Measurements from ENCODE around the gene PLAGL2.

The PLAGL2 gene

DNA sequence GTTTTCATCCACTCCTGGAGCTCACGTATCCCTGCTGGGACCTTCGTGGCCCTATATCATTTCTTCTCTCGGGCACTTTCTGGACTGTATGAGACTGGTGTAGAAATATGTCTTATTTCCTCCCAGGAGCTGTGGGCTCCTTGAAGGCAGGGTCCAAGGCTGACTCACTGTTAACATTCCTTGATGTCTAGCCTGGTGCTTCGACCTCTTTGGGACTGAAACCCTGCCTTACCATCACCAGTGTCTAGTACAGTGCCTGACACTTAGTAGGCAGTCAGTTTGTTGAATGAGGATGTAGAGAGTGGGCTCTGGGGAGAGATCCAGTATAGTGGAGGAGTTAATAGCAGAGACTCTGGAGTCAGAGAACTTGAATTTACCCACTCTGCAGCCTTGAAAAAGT lies 23.7 kb upstream of the PLAGL2 start:
- DNase-seq: no peak

DNA sequence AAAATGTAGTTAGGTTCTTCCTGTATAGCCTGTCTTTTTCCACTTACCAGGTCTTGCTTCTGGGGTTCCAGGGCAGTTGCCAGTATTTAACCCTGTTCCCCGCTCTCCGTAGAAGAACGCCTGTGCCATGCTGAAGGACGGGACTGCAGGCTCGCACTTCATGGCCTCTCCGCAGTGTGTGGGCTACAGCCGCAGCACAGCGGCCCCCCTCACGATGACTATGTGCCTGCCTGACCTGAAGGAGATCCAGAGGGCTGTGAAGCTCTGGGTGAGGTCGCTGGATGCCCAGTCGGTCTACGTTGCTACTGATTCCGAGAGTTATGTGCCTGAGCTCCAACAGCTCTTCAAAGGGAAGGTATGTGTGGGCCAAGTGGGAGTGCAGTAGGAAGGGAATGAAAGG lies 23.2 kb upstream of the PLAGL2 start:
- no peak for DNase-seq

DNA sequence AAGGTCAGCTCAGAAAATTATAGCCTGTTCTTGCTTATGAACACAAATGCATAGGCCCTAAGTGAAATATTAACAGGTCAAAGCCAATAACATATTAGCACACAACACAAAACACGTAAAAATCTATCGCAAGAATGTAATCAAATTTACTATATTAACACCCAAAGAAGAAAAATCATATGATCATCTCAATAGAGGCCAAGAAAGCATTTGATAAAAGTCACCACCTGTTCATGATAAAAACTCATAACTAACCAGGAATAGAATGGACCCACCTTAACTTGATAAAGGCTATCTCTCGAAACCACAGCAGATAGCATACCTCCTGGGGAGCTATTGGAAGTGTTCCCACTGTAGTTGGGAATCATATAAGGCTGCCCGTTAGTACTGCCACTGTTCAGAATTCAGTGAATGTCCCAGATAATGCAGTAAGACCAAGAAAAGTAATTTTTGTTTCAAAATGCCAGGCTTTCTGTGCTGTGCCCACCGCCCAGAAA lies 21.8 kb upstream of the PLAGL2 start:
- DNase-seq: no peak

DNA sequence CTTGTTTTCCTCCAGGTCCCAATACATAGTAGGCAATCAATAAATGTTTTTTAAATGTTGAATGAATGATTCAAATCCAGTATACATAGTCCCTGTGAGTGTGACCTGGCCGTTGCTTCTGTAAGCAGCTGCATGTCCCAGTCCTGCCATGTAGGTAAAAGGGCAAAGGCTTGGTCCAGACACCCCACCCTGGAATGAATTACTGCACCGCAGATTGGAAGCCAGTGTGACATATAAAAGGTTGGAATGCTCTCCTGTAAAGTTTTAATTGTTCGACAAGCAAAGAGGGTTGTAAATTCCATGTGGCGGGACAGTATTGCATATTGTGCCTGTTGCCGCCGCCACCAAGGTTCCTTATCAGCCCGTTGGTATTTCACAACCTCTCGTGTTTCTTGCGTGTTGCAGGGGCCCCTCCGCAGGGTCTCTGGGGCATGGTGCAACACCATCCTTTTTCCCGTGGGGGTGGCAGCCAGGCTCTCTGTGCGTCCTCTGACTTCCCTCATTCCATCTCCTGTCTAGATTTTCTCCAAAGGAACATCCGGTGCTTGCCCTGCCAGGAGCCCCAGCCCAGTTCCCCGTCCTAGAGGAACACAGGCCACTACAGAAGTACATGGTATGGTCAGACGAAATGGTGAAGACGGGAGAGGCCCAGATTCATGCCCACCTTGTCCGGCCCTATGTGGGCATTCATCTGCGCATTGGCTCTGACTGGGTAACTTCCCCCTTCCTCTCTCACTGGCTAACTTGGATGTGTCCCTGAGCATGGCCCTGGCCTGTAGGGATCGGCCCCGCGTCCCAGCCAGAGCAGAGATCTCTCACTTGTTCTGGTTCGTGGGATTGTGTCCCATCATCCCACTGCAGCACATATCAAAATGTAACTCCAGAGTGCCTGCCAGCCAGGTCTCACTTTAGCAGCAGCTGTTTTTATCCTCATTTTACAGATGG lies 20.5 kb upstream of the PLAGL2 start:
- no peak for DNase-seq

DNA sequence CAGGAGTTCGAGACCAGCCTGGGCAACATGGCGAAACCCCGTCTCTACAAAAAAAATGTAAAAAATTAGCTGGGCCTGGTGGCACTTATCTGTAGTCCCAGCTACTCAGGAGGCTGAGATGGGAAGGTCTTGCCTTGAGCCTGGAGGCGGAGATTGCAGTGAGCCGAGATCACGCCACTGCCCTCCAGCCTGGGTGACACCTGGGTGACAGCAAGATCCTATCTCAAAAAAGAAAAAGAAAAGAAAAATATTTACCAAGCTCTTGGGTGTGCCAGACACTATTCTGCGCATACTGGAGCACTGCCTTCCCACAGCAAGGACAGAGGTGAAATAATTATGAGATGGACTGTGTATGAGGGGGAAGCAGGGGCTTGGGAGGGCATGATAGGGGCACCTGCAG lies 19.8 kb upstream of the PLAGL2 start:
- no peak for DNase-seq

DNA sequence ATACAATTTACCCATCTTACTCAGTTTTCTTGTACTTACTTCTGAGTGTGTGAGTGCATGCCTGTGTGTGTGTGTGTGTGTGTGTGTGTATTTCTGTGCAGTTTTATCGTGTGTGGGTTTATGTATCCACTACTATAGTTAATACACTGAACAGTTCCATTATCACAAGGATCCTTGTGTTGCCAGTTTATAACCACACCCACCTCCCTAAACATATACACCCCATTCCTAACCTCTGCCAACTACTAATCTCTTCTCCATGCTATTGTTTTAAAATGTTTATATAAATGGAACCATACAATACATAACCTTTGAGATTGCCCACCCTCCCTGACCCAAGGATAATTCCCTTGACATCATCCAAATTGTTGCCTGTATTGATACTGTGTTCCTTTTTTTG lies 18.8 kb upstream of the PLAGL2 start:
- no peak for DNase-seq

DNA sequence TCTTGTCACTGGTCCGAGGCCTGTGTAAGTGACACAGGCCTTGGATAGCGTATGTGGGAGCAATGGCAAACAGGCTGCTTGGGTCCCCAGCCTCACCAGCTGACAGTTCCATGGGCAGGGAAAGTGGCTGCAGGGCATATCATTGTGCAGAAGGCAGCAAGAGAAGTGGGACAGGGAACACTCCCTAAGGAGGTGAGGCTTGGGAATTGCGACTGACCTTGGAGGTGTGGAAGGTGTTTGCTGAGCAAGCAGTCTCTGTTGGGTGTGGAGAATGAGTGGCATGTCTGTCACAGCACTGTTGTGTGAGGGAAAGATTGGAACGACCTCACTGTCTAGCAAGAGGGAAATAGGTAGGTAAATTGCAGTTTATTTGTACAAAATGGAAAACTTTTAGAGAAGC lies 16.9 kb upstream of the PLAGL2 start:
- no peak for DNase-seq

DNA sequence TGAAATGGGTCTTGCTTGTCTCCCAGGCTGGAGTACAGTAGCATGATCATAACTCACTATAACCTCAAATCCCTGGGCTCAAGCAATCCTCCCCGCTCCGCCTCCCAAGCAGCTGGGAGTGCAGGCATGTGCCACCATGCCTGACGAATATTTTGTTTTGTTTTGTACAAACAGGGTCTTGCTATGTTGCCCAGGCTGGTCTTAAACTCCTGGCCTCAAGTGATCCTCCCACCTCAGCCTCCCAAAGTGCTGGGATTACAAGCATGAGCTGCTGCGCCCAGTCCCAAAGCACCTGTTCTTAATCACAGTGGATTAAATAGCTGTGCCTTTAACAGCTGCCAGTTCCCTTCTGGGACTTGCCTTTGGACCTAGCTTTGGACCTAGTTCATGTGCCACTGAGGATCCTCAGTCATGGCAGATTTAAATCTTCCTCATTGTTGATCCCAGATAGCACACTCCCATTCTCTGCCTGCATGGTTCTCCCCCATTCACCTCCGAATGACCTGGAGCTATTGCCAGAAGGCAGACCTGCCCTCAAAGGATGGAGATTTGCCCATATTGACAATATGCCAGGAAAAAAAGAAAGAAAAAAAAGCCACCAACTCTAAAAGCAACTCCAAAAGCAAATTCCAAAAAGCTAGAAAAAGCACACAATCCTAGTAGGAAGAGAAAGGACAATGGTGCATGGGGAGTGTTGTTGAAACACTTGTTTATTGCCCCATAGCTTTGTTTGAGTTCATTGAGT lies 10.8 kb upstream of the PLAGL2 start:
- DNase-seq: no peak

DNA sequence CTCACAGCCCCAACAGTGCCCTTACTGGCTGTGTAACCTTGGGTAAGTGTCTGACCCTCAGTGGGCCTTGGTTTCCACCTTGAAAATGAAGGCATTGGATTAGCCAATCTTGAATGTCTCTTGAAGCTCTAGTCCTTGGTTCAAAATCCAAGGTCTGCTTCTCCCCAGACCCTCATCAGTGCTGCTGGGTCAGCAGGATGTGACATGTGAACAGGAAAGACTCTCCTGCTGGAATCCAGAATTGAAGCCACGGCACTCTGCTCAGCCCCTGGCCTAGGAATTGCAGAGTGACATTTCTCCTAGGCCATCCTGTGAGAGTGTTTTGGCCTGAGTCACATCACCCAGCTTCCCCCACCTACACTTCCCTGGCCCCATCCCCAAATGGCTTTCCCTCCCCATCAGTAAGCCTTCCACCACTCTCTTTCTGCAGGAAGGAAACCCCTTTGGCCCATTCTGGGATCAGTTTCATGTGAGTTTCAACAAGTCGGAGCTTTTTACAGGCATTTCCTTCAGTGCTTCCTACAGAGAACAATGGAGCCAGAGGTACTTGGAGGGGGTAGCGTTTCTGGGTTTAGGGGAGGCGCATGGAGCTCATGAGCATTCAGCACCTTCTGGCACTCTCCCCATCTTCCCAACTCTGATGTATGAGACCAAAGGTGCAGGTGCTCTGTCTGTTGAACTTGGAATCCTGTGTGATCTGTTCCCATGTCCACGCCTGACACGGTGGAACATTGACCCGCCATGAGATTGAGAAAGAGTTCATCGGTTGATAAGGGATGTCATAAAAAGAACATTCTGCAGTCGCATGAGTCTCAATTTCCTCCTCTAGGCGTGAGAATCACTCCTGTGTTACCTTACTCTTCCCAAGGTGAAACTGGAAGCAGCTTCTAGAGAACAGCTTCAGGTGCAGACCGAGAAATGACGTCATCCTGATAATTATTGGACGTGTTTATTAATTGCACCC lies 8.9 kb upstream of the PLAGL2 start:
- no peak for DNase-seq

DNA sequence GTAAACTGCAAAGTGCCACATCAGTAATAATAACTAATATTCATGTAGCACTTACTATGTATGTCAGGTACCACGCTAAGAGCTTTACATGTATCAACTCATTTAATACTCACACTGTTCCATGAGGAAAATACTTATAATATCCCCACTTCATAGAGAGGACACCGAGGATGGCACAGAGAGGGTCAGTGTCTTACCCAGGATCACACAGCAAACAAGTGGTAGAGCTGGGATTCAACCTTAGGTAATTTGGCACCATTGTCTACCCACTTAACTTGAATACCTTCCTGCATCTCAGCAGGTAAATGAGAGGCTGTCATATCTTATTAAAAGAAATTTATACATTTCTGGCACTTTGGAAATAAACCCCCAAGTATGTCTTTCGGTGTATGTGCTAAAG lies 8.2 kb upstream of the PLAGL2 start:
- DNase-seq: no peak

DNA sequence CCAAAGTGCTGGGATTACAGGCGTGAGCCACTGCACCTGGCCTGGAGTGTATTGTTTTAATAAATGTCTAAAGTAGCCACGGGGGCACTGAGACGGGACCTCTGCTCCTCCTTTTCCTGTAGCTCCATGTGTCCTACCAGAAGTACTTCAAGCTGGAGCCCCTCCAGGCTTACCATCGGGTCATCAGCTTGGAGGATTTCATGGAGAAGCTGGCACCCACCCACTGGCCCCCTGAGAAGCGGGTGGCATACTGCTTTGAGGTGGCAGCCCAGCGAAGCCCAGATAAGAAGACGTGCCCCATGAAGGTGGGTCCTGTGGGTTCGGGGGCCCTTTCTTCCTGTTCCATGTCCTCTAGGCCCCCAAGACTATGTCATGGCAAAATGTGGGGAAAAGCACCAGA lies 7.6 kb upstream of the PLAGL2 start:
- DNase-seq: no peak

DNA sequence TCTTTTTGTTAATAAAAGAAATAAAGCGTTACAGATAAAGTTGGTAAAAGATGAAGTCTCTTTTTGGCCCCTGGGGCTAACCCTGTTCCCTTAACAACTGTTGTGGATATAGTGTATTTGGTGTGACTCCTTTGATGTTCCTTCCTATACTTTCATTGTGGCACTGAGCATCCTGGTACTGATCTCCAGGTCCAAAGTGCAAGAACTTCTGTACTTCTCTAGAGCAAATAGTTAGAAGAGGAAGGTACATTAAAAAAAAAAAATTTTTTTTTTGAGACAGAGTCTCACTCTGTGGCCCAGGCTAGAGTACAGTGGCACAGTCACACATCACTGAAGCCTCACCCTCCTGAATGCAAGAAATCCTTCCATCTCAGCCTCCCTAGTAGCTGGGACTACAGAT lies 6.3 kb upstream of the PLAGL2 start:
- DNase-seq: no peak

DNA sequence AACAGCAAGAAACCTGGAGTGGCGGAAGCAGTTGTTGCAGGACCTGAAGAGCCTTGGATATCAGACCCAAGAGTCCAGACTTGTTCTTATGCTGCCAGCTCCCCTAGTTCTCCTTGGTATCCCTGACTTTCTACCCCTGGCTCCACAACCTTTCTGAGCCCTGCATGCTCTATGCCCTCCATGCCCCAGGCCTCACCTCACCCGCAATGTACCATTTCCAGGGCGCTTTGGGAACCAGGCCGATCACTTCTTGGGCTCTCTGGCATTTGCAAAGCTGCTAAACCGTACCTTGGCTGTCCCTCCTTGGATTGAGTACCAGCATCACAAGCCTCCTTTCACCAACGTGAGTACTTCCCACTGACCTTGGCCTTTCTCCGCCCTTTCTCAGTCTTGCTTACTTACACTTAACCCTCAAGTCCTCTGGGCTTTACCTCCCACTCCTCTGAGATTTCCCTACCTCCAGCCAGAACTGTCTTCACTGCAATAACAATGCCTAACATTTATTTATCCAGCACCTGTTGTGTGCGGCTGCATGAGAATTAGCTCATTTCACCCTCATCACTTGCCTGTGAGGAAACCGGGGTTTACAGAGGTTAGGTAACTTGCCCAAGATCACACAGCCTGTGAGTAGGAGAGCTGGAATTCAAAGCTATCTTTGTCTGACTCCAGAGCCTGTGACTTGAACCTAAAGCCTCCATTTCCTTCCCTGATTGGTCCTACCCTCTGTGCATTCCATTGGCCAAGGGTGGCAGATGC lies 2.5 kb upstream of the PLAGL2 start:
- no peak for DNase-seq

DNA sequence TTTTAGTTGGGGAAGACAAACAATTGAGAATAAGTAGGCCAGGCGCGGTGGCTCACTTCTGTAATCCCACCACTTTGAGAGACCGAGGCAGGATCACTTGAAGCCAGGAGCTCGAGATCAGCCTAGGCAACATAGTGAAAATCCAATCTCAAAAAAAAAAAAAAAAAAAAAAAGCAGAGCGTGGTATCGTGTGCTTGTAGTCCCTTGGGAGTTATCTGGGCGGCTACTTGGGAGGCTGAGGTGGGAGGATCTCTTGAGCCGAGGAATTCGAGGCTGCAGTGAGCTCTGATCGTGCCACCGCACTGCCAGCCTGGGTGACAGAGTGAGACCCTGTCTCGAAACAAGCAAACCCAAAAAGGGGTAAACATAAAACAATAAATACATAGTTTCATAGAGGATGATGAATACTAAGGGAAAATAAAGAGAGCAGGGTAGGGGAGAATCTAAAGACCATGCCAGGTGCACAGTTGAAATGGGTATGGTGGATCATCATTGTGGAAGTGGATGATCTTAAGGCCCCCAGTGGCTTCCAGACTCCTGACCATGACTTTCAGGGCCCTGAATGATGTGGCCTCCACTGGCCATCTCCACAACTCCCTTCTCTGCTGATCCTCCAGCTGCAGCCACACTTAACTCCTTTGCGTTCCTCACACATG lies 1.1 kb upstream of the PLAGL2 start:
- DNase-seq: no peak

DNA sequence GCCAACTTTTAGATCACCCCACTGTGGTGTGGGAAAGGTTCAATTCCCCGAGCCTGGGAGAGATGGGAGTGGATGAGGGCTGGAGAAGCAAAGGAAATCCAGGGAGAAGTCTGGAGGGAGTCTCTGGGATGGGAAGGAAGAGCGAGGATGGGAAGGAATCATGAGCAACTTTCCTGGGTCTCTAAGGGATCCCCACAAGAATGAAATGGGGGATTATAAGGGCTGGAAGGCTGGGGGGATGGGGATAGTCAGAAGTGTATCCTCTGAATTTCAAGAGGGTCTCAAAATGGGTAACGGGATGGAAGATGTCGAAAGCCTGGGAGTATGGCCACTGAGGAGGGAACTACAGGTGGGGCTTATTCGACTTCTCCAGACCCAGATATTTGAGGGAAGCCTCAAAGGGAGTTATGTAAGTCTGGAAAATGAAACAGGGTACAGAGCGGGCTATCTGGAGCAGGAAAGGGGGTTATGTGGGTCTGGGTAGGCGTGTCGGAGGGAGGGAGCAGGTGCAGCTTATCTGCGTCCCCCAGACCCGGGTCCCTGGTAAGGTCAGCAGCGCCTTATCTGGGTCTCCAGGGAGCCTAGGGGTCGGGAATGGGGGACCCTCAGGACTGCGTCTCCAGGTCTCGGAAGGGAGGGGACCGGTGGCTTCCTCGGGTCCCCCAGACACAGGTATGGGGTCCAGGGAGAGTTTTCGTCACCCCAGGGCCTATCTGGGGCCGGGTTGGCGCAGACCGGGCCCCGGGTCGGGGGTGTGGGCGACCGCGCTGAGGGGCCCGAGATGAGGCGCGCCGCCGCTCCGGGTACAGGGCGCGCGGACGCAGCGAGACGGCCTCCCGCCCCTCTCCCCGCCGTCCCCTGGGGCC lies 550 bp downstream of the PLAGL2 start:
- peak in 1 of 2 donors; percentile 21 for DNase-seq

DNA sequence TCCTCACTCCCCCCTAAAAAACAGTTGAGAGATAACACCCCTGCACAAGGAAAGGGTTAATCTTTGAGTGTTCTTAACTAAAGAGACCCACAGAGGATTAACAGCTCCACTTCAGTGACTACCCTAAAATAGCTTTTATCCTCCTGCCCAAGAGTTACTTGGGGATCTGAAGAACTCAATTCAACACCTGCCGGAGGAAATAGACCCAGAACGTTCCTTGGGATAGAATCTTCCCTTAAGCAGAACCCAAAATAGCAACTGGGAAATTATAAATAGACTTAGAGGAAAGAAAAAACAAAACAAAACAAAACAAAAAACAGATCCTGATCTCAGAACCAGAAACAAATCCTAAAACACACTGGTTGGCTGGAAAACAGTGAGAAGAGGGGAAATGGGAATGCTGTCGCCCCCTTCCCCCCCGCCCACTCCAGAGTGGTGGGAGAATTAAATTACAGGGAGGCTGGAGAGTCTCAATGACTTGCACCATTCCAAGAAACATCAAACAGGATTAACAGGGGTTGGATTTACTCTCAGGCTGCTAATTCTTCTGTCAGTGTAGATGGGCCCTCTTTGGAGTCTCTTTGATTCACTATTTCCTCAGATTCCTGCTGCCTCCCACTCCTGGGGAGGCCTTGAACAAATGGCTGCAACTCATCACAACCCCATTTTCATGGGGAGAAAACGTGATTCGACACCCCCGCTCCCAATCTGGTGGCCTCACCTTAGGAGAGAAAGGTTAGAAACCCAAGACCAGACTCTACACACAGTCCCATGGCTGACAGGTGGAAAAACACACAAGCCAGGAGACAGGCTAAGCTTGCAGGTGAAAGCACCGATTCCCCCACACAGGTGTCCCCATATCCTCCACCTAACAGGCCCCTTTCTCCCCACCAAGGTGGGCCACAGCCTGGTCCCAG lies 1.4 kb downstream of the PLAGL2 start:
- DNase-seq: no peak

DNA sequence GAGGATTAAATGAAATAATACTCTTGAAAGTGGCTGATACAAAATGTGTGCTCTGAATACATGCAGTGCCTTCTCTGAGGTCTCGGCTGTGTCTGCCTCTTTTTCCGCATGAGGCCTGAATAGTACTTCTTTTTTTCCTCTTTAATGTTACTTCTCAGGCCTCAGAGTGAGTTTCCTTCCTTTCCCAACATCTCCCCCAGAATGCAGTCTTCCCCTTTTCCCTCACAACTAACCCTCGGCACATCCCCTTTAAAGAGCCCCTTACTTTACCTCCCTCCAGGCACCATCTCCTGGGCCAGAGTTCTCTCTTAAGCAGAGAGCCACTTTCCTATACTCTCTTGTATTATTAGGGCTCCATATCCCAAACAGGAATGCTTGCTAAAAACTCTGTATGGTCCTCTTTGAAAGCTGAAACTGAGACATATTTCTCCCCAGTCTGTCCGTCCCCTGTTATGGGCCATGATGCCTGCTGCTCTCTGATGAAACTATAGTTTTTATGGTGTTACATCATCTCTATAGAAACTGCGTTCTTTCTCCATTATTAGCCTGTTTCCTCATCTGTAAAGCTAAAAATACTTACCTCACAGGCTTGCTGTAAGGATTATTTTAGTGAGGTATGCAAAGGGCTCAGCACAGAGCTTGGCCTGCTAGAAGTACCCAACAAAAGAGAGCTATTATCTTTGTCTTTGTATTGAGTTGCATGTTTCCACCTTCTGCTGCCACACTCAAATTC lies 2.3 kb downstream of the PLAGL2 start:
- no peak for DNase-seq

All from CD4-positive, alpha-beta T cell treated with Interleukin-4 for 1 hour (primary cell).